Measurements from ENCODE around the gene LGALS7B. TPM values are rescaled to one million over a fixed set of nuclear protein-coding genes. Genes with fewer than 3 reads are reported as not detected.
A peak's percentile ranks its signal among the peaks of the same experiment; 100 is the strongest.

Gene LGALS7B
- total RNA-seq, 1 donor from 2014 or later = not detected

- H3K27me3 Mint-ChIP-seq (ENCODE audit: unreplicated experiment) = peaks cover 4% of the 10 kb centered on the region
- H3K4me1 Mint-ChIP-seq (ENCODE audit: low read depth, unreplicated experiment) = peaks cover 7% of the 10 kb centered on the region
- no peak overlapping the region for H3K4me3 Mint-ChIP-seq (ENCODE audit: unreplicated experiment)
- H3K9me3 Mint-ChIP-seq (ENCODE audit: unreplicated experiment) = peaks cover 3% of the 10 kb centered on the region
- DNase-seq = no peak
- H3K27ac Mint-ChIP-seq (ENCODE audit: unreplicated experiment) = no peak overlapping the region
- TF ChIP-seq, protein P1, sequence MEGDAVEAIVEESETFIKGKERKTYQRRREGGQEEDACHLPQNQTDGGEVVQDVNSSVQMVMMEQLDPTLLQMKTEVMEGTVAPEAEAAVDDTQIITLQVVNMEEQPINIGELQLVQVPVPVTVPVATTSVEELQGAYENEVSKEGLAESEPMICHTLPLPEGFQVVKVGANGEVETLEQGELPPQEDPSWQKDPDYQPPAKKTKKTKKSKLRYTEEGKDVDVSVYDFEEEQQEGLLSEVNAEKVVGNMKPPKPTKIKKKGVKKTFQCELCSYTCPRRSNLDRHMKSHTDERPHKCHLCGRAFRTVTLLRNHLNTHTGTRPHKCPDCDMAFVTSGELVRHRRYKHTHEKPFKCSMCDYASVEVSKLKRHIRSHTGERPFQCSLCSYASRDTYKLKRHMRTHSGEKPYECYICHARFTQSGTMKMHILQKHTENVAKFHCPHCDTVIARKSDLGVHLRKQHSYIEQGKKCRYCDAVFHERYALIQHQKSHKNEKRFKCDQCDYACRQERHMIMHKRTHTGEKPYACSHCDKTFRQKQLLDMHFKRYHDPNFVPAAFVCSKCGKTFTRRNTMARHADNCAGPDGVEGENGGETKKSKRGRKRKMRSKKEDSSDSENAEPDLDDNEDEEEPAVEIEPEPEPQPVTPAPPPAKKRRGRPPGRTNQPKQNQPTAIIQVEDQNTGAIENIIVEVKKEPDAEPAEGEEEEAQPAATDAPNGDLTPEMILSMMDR (IDR thresholded peaks at IDR 0.05; ENCODE audit: partially characterized antibody, unreplicated experiment) = no peak
- no peaks in the 10 kb centered on the region for H3K36me3 Mint-ChIP-seq (ENCODE audit: unreplicated experiment)
These were observed 47.4 kb downstream of the LGALS7B start for GRCh38 chr19:38836159-38836982.

GRCh38 chr19:38836983-38837626 lies 48.1 kb downstream of the LGALS7B start:
- TF ChIP-seq, protein P1 (IDR thresholded peaks at IDR 0.05; ENCODE audit: partially characterized antibody, unreplicated experiment) = no peak
- DNase-seq = no peak
- Mint-ChIP-seq H3K9me3 (ENCODE audit: unreplicated experiment) (peaks cover 2% of the 10 kb centered on the region), H3K4me1 (ENCODE audit: low read depth, unreplicated experiment) (peaks cover 4% of the 10 kb centered on the region), H3K27me3 (ENCODE audit: unreplicated experiment) (peaks cover 6% of the 10 kb centered on the region), H3K27ac (ENCODE audit: unreplicated experiment) (no peak overlapping the region), H3K4me3 (ENCODE audit: unreplicated experiment) (no peak overlapping the region), H3K36me3 (ENCODE audit: unreplicated experiment) (no peaks in the 10 kb centered on the region)

GRCh38 chr19:38837656-38838121 lies 48.7 kb downstream of the LGALS7B start:
- H3K27me3 Mint-ChIP-seq (ENCODE audit: unreplicated experiment) = peaks cover 8% of the 10 kb centered on the region
- H3K9me3 Mint-ChIP-seq (ENCODE audit: unreplicated experiment) = peaks cover 2% of the 10 kb centered on the region
- H3K4me1 Mint-ChIP-seq (ENCODE audit: low read depth, unreplicated experiment) = no peaks in the 10 kb centered on the region
- no peak for DNase-seq
- no peak overlapping the region for H3K27ac Mint-ChIP-seq (ENCODE audit: unreplicated experiment)
- H3K36me3 Mint-ChIP-seq (ENCODE audit: unreplicated experiment) = no peaks in the 10 kb centered on the region
- TF ChIP-seq, protein P1 (IDR thresholded peaks at IDR 0.05; ENCODE audit: partially characterized antibody, unreplicated experiment) = no peak
- H3K4me3 Mint-ChIP-seq (ENCODE audit: unreplicated experiment) = no peak overlapping the region

- no peak overlapping the region for H3K4me3 Mint-ChIP-seq (ENCODE audit: unreplicated experiment)
- H3K27ac Mint-ChIP-seq (ENCODE audit: unreplicated experiment) = peak overlapping the region; percentile 59
These were observed 49.4 kb downstream of the LGALS7B start for GRCh38 chr19:38838208-38838985.

More at GRCh38 chr19:38838208-38838985, 49.4 kb downstream of the LGALS7B start:
- Mint-ChIP-seq H3K9me3 (ENCODE audit: unreplicated experiment) (peaks cover 3% of the 10 kb centered on the region), H3K27me3 (ENCODE audit: unreplicated experiment) (peaks cover 8% of the 10 kb centered on the region), H3K4me1 (ENCODE audit: low read depth, unreplicated experiment) (no peaks in the 10 kb centered on the region), H3K36me3 (ENCODE audit: unreplicated experiment) (no peaks in the 10 kb centered on the region)
- TF ChIP-seq, protein P1 (IDR thresholded peaks at IDR 0.05; ENCODE audit: partially characterized antibody, unreplicated experiment) = no peak
- DNase-seq = no peak

Data from glutamatergic neuron (in vitro differentiated cells).